GM18867 (cell line): Measurements from ENCODE around the gene SCN9A.
"Not testable (repeated sequence)": the region's sequence is repeated elsewhere in the genome, so short reads cannot be mapped to it uniquely, and the experiment has no call there.

Experiments
- ATAC-seq: cut with Tn5 transposase; IDR thresholded peaks from one replicate; pipeline ENCODE4 v1.9.1; 2021; ENCODE audit warnings: mild to moderate bottlenecking, moderate library complexity; ENCODE audit not compliant: unreplicated experiment

The SCN9A gene

DNA sequence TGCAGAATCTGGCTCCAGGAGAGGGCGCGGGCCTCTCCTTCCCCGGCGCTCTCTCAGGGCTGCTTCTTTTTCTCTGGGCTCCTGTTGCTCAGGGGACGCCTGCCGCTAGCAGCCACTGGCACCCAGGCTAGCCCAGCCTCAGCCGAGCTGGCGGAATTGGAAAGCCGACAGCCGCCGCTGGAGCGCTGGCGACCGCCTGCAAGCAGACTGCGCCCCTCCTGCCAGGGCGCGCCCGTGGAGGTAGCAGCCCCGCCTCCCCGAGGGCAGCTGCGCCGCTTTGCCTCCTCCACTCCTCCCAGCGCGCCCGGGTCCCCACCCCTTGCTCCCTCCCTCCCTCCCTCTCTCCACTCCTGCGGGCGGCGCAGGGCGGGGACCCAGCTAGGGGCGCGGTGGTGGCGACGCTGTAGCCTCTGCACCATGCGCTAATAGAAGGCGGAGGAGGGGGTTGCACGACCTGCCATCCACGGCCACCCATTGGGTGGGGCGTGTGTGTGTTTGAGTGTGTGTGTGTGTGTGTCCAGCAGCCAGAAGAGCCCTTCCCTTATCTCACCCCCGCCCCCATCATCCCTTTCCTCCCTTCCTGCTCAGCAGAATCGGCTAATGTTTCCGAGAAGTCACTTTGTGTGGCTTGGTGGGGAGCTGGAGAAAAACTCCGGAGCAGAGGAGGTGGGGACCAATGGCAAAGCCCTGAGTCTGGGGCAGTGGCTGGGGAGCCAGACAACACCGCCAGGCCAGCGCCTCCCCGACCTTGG, at the start of gene SCN9A:
Gene SCN9A (minus strand): TSS at position 209 of the 752 bp plus-strand sequence. CDS start 64,188 bp downstream, outside the sequence.
- ATAC-seq: peak; percentile 54

DNA sequence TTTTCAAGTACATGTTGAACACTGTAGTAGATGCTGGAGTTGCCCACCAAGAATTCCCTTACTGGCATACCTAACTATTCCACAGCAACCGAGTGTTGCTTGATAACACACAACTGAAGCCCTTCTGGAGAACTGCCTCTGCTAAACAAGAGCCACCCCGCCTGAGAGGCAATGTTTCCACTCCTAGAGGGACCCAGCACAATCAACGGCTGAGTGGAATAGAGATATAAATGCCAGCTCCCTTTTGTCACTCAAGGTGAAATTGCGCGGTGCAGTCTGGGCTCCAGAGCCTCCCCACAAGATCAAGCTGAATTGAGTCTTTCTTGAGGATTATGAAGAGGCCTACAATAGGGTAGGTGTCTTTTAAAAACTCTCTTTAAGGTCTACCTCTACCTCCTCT, 49.1 kb upstream of the SCN9A start:
- no peak for ATAC-seq

DNA sequence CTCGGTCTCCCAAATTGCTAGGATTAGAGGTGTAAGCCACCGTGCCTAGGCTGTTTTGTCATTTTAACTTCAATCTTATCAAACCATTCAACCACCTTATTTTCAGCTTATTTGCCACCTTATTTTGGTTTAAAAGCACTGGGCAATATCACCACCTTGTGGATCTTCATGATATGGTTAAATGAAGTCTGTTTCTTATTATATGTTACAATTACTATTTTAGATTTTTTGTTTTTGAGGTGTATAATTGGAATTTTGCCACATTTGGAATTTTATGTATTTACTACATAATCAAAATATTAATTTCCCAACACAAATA, 43.8 kb upstream of the SCN9A start:
- no peak for ATAC-seq

DNA sequence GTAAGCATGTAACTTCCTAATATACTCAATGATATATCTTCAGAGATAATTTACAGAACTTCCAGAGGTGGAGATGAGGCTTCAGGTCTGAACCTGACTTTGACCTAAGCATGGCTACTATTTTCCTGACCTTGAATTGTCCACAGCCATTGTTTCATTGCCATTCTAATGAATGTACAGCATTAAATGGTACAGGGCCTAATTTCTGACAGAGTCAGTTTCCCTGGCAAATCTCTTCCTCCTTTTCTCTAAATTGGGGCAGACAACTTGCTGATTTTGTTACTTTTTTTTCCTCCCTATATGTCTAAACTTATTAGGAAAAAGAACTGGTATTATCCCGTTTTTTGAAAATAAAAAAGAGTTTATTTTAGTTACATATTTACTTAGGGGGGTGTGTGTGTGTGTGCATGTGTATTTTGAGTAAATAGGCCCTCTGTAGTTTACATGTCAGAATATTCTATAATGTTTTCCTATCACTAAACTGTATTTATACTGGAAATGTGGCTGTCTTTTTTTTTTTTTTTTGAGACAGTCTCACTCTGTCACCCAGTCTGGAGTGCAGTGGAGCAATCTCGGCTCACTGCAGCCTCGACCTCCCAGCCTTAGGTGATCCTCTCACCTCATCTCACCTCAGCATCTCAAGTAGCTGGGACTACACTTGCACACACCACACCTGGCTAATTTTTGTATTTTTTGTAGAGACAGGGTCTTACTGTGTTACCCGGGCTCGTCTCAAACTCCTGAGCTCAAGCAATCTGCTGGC, 43.3 kb upstream of the SCN9A start:
- no peak for ATAC-seq

DNA sequence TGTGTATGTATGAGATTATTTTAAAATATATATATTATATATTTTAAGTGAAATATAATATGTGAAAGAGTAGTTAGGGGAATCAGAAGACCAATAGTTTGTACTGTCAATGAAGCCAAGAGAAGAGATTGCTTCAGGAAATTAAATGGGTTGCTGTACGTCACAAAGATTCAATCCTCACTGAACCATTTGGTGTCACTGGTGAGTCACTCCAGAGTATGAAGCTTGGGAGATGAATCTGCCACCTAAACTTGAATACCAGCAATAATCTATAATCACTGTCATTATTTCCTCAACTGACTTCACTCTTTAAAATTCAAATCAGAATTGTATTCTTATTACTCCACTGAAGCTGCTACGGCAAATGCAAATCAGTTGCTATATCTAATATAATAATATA, 41.9 kb upstream of the SCN9A start:
- ATAC-seq: peak; percentile 81

DNA sequence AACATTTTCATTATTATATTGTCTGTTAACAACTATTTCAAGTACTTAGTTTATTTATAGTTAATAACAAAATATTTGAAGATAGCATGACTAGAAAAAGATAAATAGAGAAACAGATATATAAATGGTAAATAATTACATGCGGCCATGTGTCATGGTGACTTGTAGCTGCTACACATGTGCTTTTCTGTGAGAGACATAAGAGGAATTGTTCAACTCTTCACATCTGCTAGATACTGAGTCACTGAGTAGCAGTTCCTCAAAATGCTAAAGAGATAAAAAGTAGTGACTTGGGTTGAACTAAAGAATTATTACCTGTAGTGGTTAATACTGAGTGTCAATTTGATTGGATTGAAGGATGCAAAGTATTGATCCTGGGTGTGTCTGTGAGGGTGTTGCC, 37.5 kb upstream of the SCN9A start:
- ATAC-seq: no peak

DNA sequence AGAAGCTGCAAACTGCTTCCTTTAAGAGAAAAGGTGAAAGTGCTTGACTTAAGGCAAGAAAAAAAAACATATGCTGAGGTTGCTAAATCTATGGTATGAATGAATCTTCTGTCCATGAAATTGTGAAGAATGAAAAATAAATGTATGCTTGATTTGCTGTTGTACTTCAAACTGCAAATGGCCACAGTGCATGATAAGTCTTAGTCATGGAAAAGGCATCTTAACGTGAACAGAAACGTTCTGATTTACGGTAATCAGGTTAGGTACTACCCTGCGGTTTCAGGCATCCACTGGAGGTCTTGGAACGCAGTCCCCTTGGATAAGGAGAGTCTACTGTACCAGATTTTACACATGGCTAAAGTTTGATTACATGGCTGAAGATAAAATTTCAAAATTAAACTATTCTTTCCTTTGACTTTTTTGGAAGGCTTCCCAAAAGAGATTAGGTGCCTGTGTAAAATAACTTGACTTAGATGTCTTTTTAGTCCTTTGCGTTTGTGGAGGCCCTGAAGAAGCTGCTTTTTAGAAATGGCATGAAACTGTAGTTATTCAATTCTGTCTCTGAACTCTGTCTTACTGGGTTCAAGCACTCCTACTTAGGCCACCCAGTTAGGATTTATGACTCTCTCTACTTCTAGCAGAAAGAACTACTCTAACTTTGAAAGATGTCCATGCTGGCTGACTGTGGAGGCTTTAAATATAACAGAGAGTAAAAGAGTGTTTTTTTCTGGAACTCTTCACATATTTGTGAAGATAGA, 35.9 kb upstream of the SCN9A start:
- ATAC-seq: no peak

DNA sequence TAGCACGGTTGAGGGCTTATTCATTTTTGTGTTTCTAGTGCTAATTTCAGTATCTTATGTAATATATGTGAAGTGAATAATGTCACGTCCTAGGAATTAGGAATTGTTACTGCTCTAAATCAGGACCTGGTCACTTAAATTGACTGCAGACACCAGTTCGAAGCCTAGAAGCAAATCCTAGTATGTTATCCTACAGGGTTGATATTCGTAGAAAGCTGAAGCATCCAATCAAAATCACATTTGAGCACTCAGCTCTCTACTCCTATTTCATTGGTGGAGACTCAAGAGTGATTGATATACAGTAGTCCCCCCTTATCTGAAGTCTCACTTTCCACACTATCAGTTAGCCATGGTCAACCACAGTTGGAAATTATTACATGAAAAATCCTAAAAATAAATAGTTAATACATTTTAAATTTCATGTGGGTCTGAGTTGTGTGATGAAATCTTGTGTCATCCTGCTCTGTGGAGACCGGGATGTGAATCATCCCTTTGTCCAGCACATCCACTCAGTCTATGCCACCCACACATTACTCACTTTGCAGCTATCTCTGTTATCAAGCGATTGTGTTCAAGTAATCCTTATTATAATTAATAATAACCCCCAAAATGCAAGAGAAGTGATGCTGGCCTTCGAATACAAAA, 35.2 kb upstream of the SCN9A start:
- no peak for ATAC-seq

DNA sequence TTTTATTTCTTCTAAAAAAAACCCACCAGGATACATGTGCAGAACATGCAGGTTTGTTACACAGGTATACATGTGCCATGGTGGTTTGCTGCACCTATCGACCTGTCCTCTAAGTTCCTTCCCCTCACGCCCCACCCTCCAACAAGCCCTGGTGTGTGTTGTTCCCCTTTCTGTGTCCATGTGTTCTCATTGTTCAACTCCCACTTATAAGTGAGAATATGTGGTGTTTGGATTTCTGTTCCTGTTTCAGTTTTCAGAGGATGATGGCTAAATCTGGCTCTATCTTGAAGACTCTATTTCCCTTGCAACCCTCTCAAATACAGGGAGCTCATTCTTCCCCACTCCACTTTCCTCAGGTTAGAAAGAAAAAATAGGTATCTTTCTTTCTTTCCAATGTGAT, 32.0 kb upstream of the SCN9A start:
- ATAC-seq: not testable (repeated sequence)

DNA sequence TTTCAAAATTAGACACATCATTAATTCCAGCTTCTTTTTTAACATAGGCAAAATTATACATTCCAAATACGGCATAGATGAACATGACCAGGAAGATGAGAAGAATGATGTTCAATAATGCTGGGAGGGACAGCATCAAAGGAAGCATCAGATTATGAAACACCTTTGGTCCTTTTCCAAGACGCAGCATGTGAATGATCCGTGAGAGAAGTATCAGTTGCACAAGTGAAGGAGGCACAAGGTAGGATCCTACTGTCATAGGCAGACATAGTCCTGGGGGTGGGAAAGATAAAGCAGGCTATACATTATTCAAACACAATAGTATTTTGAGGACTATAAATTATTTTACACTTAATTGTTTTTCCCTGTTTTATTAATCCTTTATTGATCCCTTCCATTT, 30.6 kb upstream of the SCN9A start:
- no peak for ATAC-seq

DNA sequence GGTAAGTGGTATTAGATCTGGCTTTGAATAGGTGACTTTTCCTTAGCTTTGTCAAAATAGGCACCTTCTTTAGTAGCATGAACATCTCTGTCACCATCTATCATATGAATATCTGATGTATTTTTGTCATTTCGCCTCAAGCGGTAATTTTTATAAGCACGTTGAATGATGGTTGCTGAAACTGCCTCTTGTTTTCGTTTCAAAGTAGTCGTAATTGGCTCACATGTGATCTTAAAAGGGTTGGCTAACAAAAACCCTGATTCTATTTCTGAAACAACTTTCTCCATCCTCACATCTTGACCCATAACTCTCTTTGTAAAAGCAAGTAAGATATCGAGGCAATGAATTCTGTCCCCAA, 29.8 kb upstream of the SCN9A start:
- ATAC-seq: no peak

DNA sequence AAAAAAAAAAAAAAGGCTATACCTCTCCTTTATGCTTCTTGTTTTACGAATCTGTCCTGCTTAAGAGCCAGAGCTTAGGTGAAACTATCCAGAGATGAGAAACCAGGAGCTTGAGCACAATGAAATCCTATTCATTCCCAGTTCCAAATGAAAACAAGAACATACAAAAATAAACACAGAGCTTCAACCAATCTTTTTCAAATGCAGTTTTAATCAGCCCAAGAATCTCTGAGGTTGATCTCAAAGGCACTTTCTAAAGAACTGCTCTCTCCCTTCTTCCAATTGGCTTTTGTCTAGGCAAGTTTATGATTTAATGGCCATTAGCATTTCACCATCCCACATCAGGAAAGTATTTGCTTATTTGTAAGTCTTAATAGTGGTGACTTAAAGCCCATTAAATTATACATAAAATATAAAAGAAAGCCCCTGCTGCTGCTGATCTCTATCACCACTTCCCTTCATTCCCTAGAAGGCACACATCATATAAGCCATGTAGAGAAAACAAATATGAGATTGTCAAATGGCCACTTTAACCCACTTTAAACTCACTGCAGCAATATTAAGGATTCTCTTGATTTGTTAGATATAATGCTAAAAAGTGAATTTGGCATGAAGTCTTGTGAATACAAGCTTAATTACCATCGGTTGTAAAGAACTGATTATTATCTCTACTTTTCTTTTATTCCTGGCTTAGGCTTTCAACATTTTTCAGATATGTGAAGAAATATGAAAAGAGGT, 29.3 kb upstream of the SCN9A start:
- no peak for ATAC-seq

DNA sequence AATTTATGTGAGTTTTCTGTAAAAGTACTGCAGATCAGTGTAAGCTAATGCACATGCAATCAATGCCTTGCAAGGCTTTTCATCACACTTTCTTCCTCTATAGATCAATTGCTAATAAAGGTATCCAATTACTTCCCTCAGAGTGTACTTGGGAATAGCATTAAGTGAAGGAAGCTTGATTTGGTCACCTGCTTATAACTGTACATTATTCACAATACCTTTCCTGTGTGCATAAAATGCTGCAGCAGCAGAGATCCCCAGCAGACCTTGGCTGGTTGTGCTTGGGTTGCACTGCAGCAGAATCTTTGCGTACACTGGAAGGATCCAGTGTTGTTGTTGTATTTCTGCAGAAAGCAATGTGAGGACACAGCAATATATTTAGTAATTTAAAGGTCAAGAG, 18.5 kb upstream of the SCN9A start:
- no peak for ATAC-seq

DNA sequence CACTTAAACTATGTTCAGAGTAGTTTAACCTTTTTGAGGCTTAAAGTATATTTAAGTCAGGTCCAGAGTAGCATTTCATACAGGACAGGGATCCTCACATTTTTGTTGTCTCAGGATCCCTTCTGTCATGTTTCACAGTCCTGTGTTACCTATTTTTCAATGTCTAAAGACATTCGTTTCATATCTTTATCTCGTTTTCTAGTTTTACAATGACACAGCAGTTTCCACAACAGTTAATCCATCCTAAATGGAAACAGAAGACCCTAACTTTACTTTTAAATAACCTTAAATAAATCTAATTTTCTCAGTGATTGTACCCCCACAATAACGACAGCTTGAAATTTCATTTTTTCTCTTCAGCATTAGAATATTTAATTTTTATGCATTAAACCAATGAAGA, 17.3 kb upstream of the SCN9A start:
- ATAC-seq: no peak

DNA sequence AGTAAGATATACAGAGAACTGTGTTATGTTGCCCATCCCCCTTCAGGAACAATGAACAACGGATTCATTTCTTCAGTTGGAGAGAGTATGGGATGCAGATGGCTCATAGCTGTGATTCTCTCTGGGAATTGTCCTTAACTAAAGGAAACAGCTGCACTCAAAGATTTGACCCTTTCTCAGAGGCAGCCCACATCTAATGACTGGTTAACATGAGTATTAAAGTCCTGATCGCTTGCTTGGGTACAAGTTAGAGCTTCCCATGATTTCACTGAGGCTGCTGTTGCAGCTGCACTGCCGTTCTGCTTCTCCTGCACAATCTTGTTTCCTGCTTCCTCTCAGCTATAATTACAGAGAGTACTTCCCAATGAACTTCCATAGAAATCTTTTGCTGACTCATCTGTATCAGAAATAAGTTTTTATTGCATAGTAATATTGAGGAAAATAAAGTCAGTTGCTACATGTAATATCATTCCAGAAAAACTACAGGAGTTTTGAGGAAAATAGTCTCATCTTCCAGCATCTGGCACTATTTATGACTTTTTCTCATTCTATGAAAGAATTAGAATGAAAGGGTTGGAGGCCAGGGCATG, 12.8 kb upstream of the SCN9A start:
- ATAC-seq: no peak

DNA sequence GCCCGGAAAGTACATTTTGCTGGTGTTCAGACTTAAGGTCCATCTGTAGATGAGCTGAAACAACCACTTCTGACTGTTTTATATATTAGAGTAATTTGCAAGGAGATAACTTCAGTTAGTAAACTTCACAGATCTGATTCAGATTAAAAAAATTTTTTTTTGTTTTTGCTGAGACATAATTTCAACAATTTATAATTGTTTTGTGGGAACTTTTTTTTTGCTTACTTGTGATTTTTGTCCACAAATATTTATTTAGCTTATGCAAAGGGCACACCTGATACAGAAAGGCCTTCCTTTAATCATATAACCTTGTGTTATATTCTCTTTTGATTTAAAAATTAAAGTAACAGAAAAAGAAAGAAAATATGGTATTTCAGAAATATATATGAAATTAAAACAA, 9.6 kb upstream of the SCN9A start:
- ATAC-seq: no peak

DNA sequence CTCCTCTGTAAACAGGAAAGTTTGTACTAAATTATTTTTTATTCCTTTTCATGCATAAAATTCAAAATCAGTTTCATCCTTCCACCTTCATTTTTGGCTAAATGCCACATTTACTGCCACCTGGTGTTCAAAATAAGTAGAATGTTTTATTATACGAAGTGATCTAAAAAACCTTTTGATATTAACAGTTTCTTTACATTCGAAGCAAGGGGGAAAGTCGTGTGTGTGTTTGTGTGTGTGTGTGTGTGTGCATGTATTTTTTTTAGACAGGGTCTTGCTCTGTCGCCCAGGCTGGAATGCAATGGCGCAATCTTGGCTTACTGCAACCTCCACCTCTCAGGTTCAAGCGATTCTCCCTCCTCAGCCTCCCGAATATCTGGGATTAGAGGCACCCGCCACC, 9.0 kb upstream of the SCN9A start:
- ATAC-seq: no peak

DNA sequence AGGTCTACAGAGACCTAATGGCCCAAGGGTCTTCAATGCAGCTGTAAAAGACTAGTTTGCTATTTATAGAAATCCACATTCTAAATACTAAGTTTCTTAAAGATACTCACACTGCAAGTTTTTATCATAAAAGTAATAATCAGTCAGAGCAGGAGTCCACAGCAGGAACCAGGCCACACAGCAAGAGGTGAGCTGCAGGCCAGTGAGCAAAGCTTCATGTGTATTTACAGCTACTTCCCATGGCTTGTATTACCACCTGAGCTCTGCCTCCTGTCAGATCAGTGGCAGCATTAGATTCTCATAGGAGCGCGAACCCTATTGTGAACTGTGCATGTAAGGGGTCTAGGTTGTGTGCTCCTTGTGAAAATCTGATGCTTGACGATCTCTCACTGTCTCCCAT, 6.7 kb upstream of the SCN9A start:
- no peak for ATAC-seq

DNA sequence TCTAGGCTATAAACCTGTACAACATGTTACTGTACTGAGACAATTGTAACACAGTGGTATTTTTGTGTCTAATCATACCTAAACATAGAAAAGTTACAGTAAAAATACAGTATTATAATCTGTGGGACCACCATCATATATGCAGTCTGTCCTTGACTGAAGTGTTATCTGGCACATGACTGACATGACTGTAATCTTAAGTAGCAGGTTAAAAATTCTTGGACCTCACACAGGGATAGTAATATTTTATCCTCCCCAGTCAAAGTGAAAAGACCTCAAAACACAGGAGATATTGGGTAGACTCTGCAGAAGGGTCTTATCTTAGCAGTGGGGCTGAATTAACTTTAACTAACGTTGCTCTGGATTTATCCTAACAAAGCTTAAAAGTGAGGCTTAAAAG, 4.9 kb upstream of the SCN9A start:
- ATAC-seq: no peak

DNA sequence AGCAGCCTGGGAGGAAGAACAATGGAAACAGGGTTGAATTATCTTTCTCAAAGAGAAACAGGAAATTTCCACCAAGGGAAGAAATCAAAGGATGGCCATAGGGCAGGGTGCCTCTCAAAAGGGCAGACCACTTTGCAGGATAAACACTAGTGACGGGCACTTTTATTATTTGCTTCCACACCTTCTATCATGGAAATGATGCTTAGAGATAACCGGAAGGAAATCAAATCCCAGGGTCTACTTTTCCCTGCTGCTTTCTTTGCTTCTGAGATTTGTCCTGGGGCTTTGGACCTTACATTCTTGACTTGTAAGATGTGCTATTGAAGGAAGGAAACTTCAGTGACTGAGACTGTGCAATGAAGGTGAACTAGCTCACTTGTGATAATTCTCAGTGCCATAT, 1.1 kb upstream of the SCN9A start:
- no peak for ATAC-seq

DNA sequence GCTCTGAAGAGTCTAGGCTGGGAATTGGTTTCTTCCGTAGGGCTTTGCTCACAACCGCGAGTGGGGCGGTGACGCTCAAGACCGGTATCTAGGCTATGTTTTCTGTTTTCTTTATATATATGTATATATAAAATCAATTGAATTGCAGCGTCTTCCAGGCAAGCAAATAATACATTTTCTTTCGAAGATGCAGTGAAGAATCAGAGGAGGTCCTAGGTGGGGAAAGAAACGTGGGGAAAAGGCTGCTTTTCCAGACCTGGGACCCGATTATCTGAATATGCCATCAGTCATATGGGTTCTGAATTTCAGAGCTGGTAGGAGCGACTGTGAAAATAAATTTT, 714 bp upstream of the SCN9A start:
- peak; percentile 11 for ATAC-seq
